HEK293 (cell line): Measurements from ENCODE around the gene ARHGEF26.

ENCODE experiments used
- PRDM1 ChIP-seq: fragments of 450-650 bp; formaldehyde crosslinking; IDR thresholded peaks from 2 replicates; pipeline ENCODE4; 2016; ENCODE audit warnings: missing biosample characterization, missing genetic modification characterization
- WT1 ChIP-seq: fragments of 450-650 bp; formaldehyde crosslinking; IDR thresholded peaks from 2 replicates; pipeline ENCODE4 v1.5.1; 2016; ENCODE audit warnings: missing biosample characterization, missing genetic modification characterization
- ZNF24 ChIP-seq: fragments of 450-650 bp; formaldehyde crosslinking; IDR thresholded peaks from 2 replicates; pipeline ENCODE4 v1.5.1; 2016; ENCODE audit warnings: missing biosample characterization, missing genetic modification characterization
- ZNF274 ChIP-seq, 2 experiments: fragments of 200-500 bp in 1 of 2; fragments of 450-650 bp in 1 of 2; sonication (Bioruptor generic) in 1 of 2; formaldehyde crosslinking in 1 of 2; IDR thresholded peaks; 2 replicates each; pipeline versions ENCODE4 v1.5.1 to v1.6.1; 2014 to 2016; ENCODE audit warnings: borderline replicate concordance in 1 of 2, inconsistent platforms in 1 of 2, low read length in 1 of 2, missing biosample characterization in 1 of 2, missing genetic modification characterization in 1 of 2
- ZNF423 ChIP-seq: fragments of 450-650 bp; formaldehyde crosslinking; IDR thresholded peaks from 2 replicates; pipeline ENCODE4 v1.5.1; 2016; ENCODE audit warnings: missing biosample characterization, missing genetic modification characterization
- ZNF530 ChIP-seq: fragments of 450-650 bp; formaldehyde crosslinking; IDR thresholded peaks from 2 replicates; pipeline ENCODE4 v1.5.1; 2016; ENCODE audit warnings: low read depth, missing biosample characterization, missing genetic modification characterization
- TF ChIP-seq, protein P1 (sequence below): fragments of 450-650 bp; formaldehyde crosslinking; IDR thresholded peaks from 2 replicates; pipeline ENCODE4 v1.5.1; 2016; ENCODE audit warnings: missing biosample characterization, missing genetic modification characterization, low read depth
- TF ChIP-seq, protein P2 (sequence below): fragments of 450-650 bp; formaldehyde crosslinking; IDR thresholded peaks from 2 replicates; pipeline ENCODE4 v1.5.1; 2016; ENCODE audit warnings: missing biosample characterization, missing genetic modification characterization, low read depth
- TF ChIP-seq, protein P3 (sequence below): fragments of 450-650 bp; formaldehyde crosslinking; IDR thresholded peaks from 2 replicates; pipeline ENCODE4 v1.5.1; 2016; ENCODE audit warnings: missing biosample characterization, missing genetic modification characterization

DNA sequence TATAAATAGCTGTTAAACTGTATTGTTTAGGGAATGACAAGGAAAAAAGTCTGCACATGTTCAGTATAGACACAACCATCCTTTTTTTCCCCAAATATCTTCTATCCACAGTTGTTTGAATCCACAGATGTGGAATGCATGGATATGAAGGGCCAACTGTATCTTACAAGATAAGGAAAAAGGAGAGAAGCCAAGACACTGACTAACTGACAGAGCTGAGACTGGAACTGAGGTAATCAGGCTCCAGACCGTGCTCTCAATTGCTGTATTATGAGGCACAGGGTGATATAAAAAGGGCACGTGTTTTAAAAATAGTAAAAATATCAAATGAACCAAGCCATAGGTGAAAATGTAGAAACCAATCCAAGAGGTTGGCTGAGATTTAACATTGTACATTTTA is 154.1 kb downstream of the ARHGEF26 start:
- TF ChIP-seq, protein P1, sequence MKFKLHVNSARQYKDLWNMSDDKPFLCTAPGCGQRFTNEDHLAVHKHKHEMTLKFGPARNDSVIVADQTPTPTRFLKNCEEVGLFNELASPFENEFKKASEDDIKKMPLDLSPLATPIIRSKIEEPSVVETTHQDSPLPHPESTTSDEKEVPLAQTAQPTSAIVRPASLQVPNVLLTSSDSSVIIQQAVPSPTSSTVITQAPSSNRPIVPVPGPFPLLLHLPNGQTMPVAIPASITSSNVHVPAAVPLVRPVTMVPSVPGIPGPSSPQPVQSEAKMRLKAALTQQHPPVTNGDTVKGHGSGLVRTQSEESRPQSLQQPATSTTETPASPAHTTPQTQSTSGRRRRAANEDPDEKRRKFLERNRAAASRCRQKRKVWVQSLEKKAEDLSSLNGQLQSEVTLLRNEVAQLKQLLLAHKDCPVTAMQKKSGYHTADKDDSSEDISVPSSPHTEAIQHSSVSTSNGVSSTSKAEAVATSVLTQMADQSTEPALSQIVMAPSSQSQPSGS, result no peak
- TF ChIP-seq, protein P2, sequence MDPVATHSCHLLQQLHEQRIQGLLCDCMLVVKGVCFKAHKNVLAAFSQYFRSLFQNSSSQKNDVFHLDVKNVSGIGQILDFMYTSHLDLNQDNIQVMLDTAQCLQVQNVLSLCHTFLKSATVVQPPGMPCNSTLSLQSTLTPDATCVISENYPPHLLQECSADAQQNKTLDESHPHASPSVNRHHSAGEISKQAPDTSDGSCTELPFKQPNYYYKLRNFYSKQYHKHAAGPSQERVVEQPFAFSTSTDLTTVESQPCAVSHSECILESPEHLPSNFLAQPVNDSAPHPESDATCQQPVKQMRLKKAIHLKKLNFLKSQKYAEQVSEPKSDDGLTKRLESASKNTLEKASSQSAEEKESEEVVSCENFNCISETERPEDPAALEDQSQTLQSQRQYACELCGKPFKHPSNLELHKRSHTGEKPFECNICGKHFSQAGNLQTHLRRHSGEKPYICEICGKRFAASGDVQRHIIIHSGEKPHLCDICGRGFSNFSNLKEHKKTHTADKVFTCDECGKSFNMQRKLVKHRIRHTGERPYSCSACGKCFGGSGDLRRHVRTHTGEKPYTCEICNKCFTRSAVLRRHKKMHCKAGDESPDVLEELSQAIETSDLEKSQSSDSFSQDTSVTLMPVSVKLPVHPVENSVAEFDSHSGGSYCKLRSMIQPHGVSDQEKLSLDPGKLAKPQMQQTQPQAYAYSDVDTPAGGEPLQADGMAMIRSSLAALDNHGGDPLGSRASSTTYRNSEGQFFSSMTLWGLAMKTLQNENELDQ (tag by site-specific recombination), result no peak
- TF ChIP-seq, protein P3, sequence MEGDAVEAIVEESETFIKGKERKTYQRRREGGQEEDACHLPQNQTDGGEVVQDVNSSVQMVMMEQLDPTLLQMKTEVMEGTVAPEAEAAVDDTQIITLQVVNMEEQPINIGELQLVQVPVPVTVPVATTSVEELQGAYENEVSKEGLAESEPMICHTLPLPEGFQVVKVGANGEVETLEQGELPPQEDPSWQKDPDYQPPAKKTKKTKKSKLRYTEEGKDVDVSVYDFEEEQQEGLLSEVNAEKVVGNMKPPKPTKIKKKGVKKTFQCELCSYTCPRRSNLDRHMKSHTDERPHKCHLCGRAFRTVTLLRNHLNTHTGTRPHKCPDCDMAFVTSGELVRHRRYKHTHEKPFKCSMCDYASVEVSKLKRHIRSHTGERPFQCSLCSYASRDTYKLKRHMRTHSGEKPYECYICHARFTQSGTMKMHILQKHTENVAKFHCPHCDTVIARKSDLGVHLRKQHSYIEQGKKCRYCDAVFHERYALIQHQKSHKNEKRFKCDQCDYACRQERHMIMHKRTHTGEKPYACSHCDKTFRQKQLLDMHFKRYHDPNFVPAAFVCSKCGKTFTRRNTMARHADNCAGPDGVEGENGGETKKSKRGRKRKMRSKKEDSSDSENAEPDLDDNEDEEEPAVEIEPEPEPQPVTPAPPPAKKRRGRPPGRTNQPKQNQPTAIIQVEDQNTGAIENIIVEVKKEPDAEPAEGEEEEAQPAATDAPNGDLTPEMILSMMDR (tag by site-specific recombination), result no peak
- TF ChIP-seq ZNF530 (no peak), ZNF423 (tag by site-specific recombination) (no peak), WT1 (no peak), ZNF274 (IDR thresholded peaks at IDR 0.05; ENCODE audit: low read length) (no peak), ZNF274 (tag by site-specific recombination; IDR thresholded peaks at IDR 0.05; ENCODE audit: borderline replicate concordance) (no peak), PRDM1 (tag by site-specific recombination) (no peak), ZNF24 (tag by site-specific recombination) (no peak)
